NCI-H2081 (cell line): ENCODE measurements around the gene IKZF5.

Experiments used
- DNase-seq, 2 experiments: peaks; one replicate each; lab custom pipeline; 2025; lab: John Stamatoyannopoulos, UW

IKZF5 gene

DNA sequence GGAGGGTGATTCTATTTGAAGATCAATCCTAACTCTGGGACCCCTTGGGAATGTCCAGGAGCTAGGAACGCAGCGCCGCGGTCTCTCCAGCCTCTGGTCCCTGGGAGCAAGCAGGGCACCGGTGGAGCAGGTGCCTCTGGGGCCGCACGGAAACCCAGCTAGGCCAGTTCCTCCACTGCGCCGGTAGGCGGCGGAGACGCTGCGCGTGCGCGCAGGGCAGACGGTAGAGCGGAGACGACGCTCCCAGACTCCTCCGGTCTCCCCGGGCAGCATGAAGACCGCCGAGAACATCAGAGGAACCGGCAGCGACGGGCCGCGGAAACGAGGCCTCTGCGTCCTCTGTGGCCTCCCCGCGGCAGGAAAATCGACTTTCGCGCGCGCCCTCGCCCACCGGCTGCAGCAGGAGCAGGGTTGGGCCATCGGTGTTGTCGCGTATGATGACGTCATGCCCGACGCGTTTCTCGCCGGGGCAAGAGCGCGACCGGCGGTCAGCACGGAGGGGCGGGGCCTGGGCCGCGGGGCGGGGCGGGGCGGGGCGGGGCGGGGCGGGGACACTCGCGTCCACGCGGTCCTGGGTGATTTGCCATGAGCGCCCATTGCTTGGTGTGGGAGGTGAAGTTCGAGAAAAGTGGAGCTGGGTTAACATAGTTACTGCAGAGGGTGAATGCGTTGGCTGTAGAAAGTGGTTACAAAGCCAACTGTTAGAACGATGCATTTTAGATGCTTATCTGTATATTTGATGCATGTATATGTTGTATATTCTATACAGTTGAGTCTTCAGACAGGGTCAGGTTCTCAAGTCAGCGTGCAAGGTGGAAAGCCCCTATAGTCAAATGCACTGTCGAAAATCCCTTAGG lies 28.2 kb downstream of the IKZF5 start, which contains the start of gene PSTK:
Gene PSTK (plus strand): TSS at position 193 of the 857 bp plus-strand sequence. CDS start 79 bp downstream, at position 272.
- DNase-seq, result peak; percentile 78 to 85

GRCh38 chr10:122974543-122975064 lies 34.0 kb downstream of the IKZF5 start:
- no peak for DNase-seq

GRCh38 chr10:122974023-122974422 lies 34.6 kb downstream of the IKZF5 start:
- no peak for DNase-seq

DNA sequence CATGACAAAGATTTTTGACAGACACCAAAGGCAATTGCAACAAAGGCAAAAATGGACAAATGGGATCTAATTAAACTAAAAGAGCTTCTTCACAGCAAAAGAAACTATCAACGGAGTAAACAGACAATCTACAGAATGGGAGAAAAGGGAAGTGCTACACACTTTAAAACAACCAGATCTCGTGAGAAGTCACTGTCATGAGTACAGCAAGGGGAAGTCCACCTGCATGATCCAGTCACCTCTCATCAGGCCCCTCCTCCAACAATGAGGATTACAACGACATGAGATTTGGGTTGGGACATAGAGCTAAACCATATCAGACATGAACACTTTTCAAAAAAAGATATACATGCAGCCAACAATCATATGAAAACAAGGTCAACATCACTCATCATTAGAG lies 39.9 kb downstream of the IKZF5 start:
- no peak for DNase-seq

GRCh38 chr10:122966879-122967278 lies 41.7 kb downstream of the IKZF5 start:
- no peak for DNase-seq

- DNase-seq, result no peak
Measured at GRCh38 chr10:122962405-122962804, 46.2 kb downstream of the IKZF5 start.

GRCh38 chr10:122957474-122957873 lies 51.1 kb downstream of the IKZF5 start:
- DNase-seq, result no peak

GRCh38 chr10:122955892-122956291 lies 52.7 kb downstream of the IKZF5 start:
- no peak for DNase-seq

DNA sequence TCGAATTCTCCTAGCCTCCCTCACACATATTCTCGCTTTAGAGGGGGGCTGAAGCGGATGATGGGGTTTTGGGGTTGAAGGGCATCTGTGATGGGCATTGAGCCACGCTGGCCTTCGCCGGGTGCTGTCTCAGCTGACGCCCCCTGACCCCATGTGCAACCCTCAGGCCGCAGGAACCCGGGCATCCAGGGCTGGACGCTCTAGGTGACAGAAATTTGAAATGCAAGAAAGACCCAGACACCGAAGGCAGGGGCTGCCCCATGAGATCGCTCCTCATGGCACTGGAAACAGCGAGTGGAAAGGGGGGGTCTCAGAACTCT lies 53.9 kb downstream of the IKZF5 start:
- DNase-seq, result no peak

DNA sequence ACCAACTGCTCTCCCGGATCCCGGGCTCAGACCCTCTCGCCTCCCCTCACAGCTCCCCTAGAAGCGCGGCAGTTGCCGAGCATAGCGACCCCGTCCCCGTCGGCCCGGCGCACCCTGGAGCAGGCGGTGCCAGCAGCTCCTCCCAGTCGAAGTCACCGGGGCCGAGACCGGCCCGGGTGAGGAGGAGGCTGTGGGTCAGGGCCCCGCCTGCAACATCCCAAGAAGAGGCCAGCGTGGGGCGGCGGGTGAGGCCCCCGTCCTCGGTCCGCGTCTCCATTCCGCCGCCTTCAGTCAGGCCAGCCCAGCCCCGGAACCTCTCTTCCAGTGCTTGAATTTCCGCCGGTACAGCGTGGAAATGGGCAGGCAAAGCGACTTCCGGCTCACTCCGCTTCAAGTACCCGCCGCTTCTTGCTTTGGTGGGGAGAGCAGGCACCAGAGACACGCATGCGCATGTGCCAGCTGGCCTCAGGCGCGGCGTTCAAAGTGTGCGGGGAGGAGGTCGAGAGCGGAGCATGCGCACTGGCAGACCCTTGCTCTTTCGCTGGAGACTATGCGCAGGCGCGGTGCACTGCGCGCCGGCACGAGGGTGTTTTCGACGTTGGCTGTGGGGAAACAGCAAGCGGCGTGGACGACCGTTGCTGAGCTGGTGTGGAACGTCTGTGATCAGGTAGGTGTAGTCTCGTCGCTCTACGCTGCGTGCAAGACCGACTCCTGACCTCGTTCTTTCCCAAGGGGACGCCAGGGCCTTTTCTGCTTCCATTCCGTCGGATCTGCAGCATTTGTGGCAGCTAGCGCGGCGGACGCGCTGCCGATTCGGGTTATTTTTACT lies 54.5 kb downstream of the IKZF5 start, which contains the start of gene C10orf88:
Gene C10orf88 (minus strand): TSS at position 326 of the 829 bp plus-strand sequence. CDS start 49 bp downstream, at position 277.
- DNase-seq, result peak; percentile 92 to 96

DNA sequence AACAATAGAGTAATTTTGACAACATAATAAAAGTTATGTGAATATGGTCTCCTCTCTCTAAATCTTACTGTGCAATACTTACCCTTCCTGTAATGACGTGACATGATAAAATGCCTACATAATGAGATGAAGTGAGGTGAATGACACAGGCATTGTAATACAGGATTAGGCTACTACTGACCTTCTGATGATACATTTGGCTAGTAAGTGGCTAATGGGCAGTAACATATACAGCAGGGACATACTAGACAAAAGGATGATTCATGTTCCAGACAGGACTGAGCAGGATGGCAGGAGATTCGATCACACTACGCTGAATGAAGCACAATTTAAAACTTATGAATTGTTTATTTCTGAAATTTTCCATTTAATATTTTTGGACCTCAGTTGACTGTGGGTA lies 59.3 kb downstream of the IKZF5 start:
- no peak for DNase-seq
